HEK293T (cell line): Measurements from ENCODE around the gene ZBTB48.

Experiments
- ARNT ChIP-seq: fragments of 450-650 bp; IDR thresholded peaks from 2 replicates; pipeline ENCODE4 v1.6.1; 2017; ENCODE audit warnings: mild to moderate bottlenecking
- CTBP1 ChIP-seq: fragments of 450-650 bp; IDR thresholded peaks from 2 replicates; pipeline ENCODE4 v1.6.1; 2016; ENCODE audit warnings: borderline replicate concordance
- ELF4 ChIP-seq: fragments of 450-650 bp; IDR thresholded peaks from 2 replicates; pipeline ENCODE4 v1.6.1; 2017; ENCODE audit warnings: antibody characterized with exemption
- FOXA1 ChIP-seq: fragments of 450-650 bp; IDR thresholded peaks from 2 replicates; pipeline ENCODE4 v1.6.1; 2016; ENCODE audit warnings: mild to moderate bottlenecking
- FOXM1 ChIP-seq: fragments of 450-650 bp; IDR thresholded peaks from 2 replicates; pipeline ENCODE4 v1.6.1; 2017; ENCODE audit warnings: mild to moderate bottlenecking, borderline replicate concordance
- NFRKB ChIP-seq: fragments of 450-650 bp; IDR thresholded peaks from 2 replicates; pipeline ENCODE4 v1.6.1; 2016; ENCODE audit warnings: mild to moderate bottlenecking, moderate library complexity
- PKNOX1 ChIP-seq: fragments of 450-650 bp; IDR thresholded peaks from 2 replicates; pipeline ENCODE4 v1.6.1; 2016
- SP1 ChIP-seq: fragments of 450-650 bp; IDR thresholded peaks from 2 replicates; pipeline ENCODE4 v1.6.1; 2017
- SUZ12 ChIP-seq: fragments of 450-650 bp; IDR thresholded peaks from 2 replicates; pipeline ENCODE4 v1.6.1; 2016; ENCODE audit warnings: mild to moderate bottlenecking

GRCh38 chr1:6545276-6546112, 34.3 kb upstream of the ZBTB48 start:
- TF ChIP-seq FOXM1 (no peak), SP1 (no peak), ELF4 (no peak), SUZ12 (no peak), CTBP1 (no peak), PKNOX1 (no peak), NFRKB (no peak), ARNT (no peak), FOXA1 (no peak)
